Adrenal gland (tissue), 5 donors: ENCODE data around the gene GMPPA.

ENCODE experiments used
- POLR2A ChIP-seq, 2 donors: fragments of 450-650 bp; IDR thresholded peaks; one replicate each; pipeline ENCODE4 v1.6.1; 2017; ENCODE audit warnings: antibody characterized with exemption in 2 of 2, mild to moderate bottlenecking in 2 of 2, moderate library complexity in 1 of 2
- TF ChIP-seq, protein P1 (sequence below), 6 experiments: fragments of 450-650 bp in 4 of 6; fragments of 200-600 bp in 2 of 6; sonication (generic) in 1 of 6; IDR thresholded peaks; 1 replicate in 5 of 6; 2 replicates in 1 of 6; pipeline versions ENCODE4 v1.5.1 to v1.8.0; 2016 to 2021; ENCODE audit warnings: antibody characterized with exemption in 6 of 6, mild to moderate bottlenecking in 2 of 6, moderate library complexity in 1 of 6
- donor health status: DM: no; HTN: no; CAD: no.

DNA sequence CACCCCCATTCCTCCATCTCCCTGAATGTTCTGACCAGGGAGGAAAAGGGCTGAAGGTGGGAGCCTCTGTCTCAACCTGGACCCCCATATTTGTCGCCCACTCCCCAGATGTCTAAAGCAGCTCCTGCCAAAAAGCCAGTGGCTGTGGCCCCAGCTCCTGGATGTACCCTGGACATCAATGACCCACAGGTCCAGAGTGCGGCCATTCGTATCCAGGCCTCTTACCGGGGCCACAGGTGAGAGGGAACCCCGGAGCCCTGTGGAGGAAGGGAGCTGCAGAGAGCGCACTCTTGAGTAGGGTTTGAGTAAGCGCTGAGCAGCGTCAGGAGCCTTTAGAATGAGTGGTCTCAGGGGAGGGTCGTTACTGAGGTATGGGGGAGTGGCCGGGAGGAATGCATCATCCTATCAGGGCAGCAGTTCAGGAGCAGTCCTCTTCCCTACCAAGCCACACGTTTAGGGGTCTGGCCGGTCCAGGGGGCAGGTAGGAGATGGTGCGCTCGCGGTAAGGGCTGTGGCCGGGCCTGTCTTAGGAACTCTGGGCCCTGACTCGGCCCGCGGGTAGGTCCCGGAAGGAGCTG lies 2.4 kb upstream of the GMPPA start:
- TF ChIP-seq, protein P1, sequence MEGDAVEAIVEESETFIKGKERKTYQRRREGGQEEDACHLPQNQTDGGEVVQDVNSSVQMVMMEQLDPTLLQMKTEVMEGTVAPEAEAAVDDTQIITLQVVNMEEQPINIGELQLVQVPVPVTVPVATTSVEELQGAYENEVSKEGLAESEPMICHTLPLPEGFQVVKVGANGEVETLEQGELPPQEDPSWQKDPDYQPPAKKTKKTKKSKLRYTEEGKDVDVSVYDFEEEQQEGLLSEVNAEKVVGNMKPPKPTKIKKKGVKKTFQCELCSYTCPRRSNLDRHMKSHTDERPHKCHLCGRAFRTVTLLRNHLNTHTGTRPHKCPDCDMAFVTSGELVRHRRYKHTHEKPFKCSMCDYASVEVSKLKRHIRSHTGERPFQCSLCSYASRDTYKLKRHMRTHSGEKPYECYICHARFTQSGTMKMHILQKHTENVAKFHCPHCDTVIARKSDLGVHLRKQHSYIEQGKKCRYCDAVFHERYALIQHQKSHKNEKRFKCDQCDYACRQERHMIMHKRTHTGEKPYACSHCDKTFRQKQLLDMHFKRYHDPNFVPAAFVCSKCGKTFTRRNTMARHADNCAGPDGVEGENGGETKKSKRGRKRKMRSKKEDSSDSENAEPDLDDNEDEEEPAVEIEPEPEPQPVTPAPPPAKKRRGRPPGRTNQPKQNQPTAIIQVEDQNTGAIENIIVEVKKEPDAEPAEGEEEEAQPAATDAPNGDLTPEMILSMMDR (IDR thresholded peaks at IDR 0.05), result no peak
- TF ChIP-seq POLR2A (IDR thresholded peaks at IDR 0.05), result no peak
